OCI-LY7 (cell line): ENCODE measurements around the gene SPRY2. TPM values are rescaled to one million over a fixed set of nuclear protein-coding genes. Genes with fewer than 3 reads are reported as not detected.

Source experiments
- BruUV-seq: library from RNA; stranded (reverse); fragments of 400-500 nt; replicated peaks from 2 replicates; lab custom pipeline; 2021; lab: Mats Ljungman, UMichigan
- CTCF ChIA-PET: fragments of 300-600 bp; sonication (Branson Sonifier 250); formaldehyde crosslinking; loops from one replicate; lab custom pipeline; 2022; ENCODE audit warnings: antibody characterized with exemption; ENCODE audit not compliant: unreplicated experiment; lab: Charles Lee
- POLR2A ChIA-PET: fragments of 300-600 bp; sonication (Branson Sonifier 250); formaldehyde crosslinking; loops from one replicate; lab custom pipeline; 2022; ENCODE audit warnings: antibody characterized with exemption; lab: Charles Lee
- DNase-seq: peaks from one replicate; pipeline ENCODE4 v3.0.0-alpha.2; 2015; ENCODE audit warnings: low spot score
- H2AFZ ChIP-seq: fragments of 200-600 bp; sonication (generic), shearing (Covaris generic); 2 replicates; pipeline ENCODE4 v1.6.1; 2014; ENCODE audit warnings: mild to moderate bottlenecking, antibody characterized with exemption, low read length, moderate library complexity
- H3K27ac ChIP-seq: fragments of 200-600 bp; sonication (generic); 2 replicates; pipeline ENCODE4 v1.5.1; 2014; ENCODE audit warnings: mixed run types, low read depth, mild to moderate bottlenecking, moderate library complexity, low read length, inconsistent platforms; ENCODE audit not compliant: poor library complexity, severe bottlenecking
- H3K36me3 ChIP-seq: fragments of 200-600 bp; sonication (generic); 2 replicates; pipeline ENCODE4 v1.6.1; 2014; ENCODE audit warnings: mild to moderate bottlenecking, antibody characterized with exemption, low read length, moderate library complexity, mixed read lengths; ENCODE audit not compliant: insufficient read depth
- H3K4me1 ChIP-seq: fragments of 200-600 bp; sonication (generic); 2 replicates; pipeline ENCODE4 v1.5.1; 2014; ENCODE audit warnings: mild to moderate bottlenecking, low read length; ENCODE audit not compliant: insufficient read depth, poor library complexity, severe bottlenecking
- H3K4me2 ChIP-seq: fragments of 200-600 bp; sonication (generic); 2 replicates; pipeline ENCODE4 v1.6.1; 2014; ENCODE audit warnings: mild to moderate bottlenecking, low read length
- H3K4me3 ChIP-seq: fragments of 200-600 bp; sonication (generic); 2 replicates; pipeline ENCODE4 v1.5.1; 2014; ENCODE audit warnings: mild to moderate bottlenecking, low read depth, low read length; ENCODE audit not compliant: poor library complexity, severe bottlenecking
- H3K79me2 ChIP-seq: fragments of 200-600 bp; sonication (generic); 2 replicates; pipeline ENCODE4 v1.6.1; 2016; ENCODE audit warnings: low read depth, mild to moderate bottlenecking, low read length, moderate library complexity, mixed read lengths; ENCODE audit not compliant: insufficient read depth
- H3K9me2 ChIP-seq: fragments of 200-600 bp; sonication (generic); 2 replicates; pipeline ENCODE4 v1.6.1; 2016; ENCODE audit warnings: mild to moderate bottlenecking, low read length, mixed read lengths; ENCODE audit not compliant: insufficient read depth
- H3K9me3 ChIP-seq: fragments of 200-600 bp; sonication (generic); 2 replicates; pipeline ENCODE4 v1.6.1; 2014; ENCODE audit warnings: mild to moderate bottlenecking, mixed run types, low read length, mixed read lengths
- H4K20me1 ChIP-seq: fragments of 200-600 bp; sonication (generic); 2 replicates; pipeline ENCODE4 v1.6.1; 2014; ENCODE audit warnings: mild to moderate bottlenecking, antibody characterized with exemption, low read length, moderate library complexity, mixed read lengths; ENCODE audit not compliant: insufficient read depth
- EZH2phosphoT487 ChIP-seq: fragments of 200-600 bp; sonication (generic); IDR thresholded peaks from 2 replicates; pipeline ENCODE4 v1.6.1; 2018; ENCODE audit warnings: low read depth, borderline replicate concordance, mild to moderate bottlenecking, mixed run types, antibody characterized with exemption, low read length, moderate library complexity, mixed read lengths
- intact Hi-C: fragments of 100-400 bp; cut with micrococcal nuclease; formaldehyde crosslinking; loops from one replicate; pipeline ENCODE4 v1.10.0; 2022; ENCODE audit not compliant: unreplicated experiment
- total RNA-seq, 2 experiments: library from RNA; depleted of rRNA in 1 of 2; stranded (reverse); fragments of >200 nt in 1 of 2; shearing (Covaris generic) in 1 of 2; gene quantifications; 2 replicates each; pipeline ENCODE4 v1.2.3, GENCODE V29; 2014 to 2022
- TF ChIP-seq, protein P1 (sequence below): fragments of 200-600 bp; sonication (generic); conservative IDR thresholded peaks from 2 replicates; pipeline ENCODE4 v1.5.1; 2014; ENCODE audit warnings: mild to moderate bottlenecking, antibody characterized with exemption, low read length, moderate library complexity, mixed read lengths

Gene SPRY2
- total RNA-seq, 2 experiments from 2014 or later: not detected

GRCh38 chr13:80338781-80339562 lies 2.0 kb downstream of the SPRY2 start:
- H3K79me2 ChIP-seq: no peaks in the 10 kb centered on the region
- TF ChIP-seq EZH2phosphoT487: no peak
- TF ChIP-seq, protein P1, sequence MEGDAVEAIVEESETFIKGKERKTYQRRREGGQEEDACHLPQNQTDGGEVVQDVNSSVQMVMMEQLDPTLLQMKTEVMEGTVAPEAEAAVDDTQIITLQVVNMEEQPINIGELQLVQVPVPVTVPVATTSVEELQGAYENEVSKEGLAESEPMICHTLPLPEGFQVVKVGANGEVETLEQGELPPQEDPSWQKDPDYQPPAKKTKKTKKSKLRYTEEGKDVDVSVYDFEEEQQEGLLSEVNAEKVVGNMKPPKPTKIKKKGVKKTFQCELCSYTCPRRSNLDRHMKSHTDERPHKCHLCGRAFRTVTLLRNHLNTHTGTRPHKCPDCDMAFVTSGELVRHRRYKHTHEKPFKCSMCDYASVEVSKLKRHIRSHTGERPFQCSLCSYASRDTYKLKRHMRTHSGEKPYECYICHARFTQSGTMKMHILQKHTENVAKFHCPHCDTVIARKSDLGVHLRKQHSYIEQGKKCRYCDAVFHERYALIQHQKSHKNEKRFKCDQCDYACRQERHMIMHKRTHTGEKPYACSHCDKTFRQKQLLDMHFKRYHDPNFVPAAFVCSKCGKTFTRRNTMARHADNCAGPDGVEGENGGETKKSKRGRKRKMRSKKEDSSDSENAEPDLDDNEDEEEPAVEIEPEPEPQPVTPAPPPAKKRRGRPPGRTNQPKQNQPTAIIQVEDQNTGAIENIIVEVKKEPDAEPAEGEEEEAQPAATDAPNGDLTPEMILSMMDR: no peak
- no peak for DNase-seq
- intact Hi-C loops: no loop called here
- no TSS peak for BruUV-seq
- no peak overlapping the region for H3K27ac ChIP-seq
- no peaks in the 10 kb centered on the region for H4K20me1 ChIP-seq
- H3K4me3 ChIP-seq: no peak overlapping the region
- no peak overlapping the region for H3K4me2 ChIP-seq
- no peaks in the 10 kb centered on the region for H3K4me1 ChIP-seq
- no peaks in the 10 kb centered on the region for H3K36me3 ChIP-seq
- no peaks in the 10 kb centered on the region for H3K9me2 ChIP-seq
- H2AFZ ChIP-seq: no peak overlapping the region
- POLR2A ChIA-PET: interaction anchor here (0.6 kb wide), 1 partner anchor 70 kb away, joined by 3 read pairs; no protein-coding TSS in a partner anchor
- H3K9me3 ChIP-seq: no peaks in the 10 kb centered on the region
- CTCF ChIA-PET: no interaction called here

GRCh38 chr13:80337288-80338081 lies 3.4 kb downstream of the SPRY2 start:
- no TSS peak for BruUV-seq
- no peak overlapping the region for H3K4me2 ChIP-seq

More at GRCh38 chr13:80337288-80338081, 3.4 kb downstream of the SPRY2 start:
- POLR2A ChIA-PET: interaction anchor here (0.6 kb wide), 1 partner anchor 256 kb away, joined by 3 read pairs; no protein-coding TSS in a partner anchor
- no peak for DNase-seq
- H3K4me3 ChIP-seq: no peak overlapping the region
- no peaks in the 10 kb centered on the region for H3K79me2 ChIP-seq
- no peaks in the 10 kb centered on the region for H3K9me3 ChIP-seq
- no peak overlapping the region for H2AFZ ChIP-seq
- no peaks in the 10 kb centered on the region for H3K9me2 ChIP-seq
- CTCF ChIA-PET: no interaction called here
- no peak overlapping the region for H3K27ac ChIP-seq
- no peaks in the 10 kb centered on the region for H3K36me3 ChIP-seq
- intact Hi-C loops: no loop called here
- H4K20me1 ChIP-seq: no peaks in the 10 kb centered on the region
- no peaks in the 10 kb centered on the region for H3K4me1 ChIP-seq
- TF ChIP-seq EZH2phosphoT487: no peak
- TF ChIP-seq, protein P1: no peak
